ENCODE measurements around the gene NDUFB10.

GRCh38 chr16:1989209-1990100 lies 30.1 kb downstream of the NDUFB10 start, which contains the start of gene SYNGR3:
- no peak for TF ChIP-seq POLR2A (IDR thresholded peaks at IDR 0.05)
- TF ChIP-seq CTCF (IDR thresholded peaks at IDR 0.05): no peak

Measured in testis (tissue), 2 donors.